HG02885 (cell line): ENCODE results near the gene ZNF624.
"Not testable (repeated sequence)": the region's sequence is repeated elsewhere in the genome, so short reads cannot be mapped to it uniquely, and the experiment has no call there.

Experiments used
- ATAC-seq: cut with Tn5 transposase; IDR thresholded peaks from one replicate; pipeline ENCODE4 v1.9.1; 2021; ENCODE audit warnings: mild to moderate bottlenecking; ENCODE audit not compliant: unreplicated experiment, poor library complexity

The ZNF624 gene

GRCh38 chr17:16653367-16654041 is at the start of gene ZNF624:
Gene ZNF624, minus strand, starts transcription at chr17:16653850.
- peak; percentile 93 for ATAC-seq

GRCh38 chr17:16697603-16698002 is 44.0 kb upstream of the ZNF624 start:
- not testable (repeated sequence) for ATAC-seq

GRCh38 chr17:16690447-16690846 is 36.8 kb upstream of the ZNF624 start:
- not testable (repeated sequence) for ATAC-seq

- not testable (repeated sequence) for ATAC-seq
Observed at GRCh38 chr17:16689731-16690281, 36.2 kb upstream of the ZNF624 start, which contains the start of gene CCDC144A. Gene CCDC144A, plus strand, starts transcription at chr17:16690241. Its CDS starts 160 bp downstream, at chr17:16690401.

- not testable (repeated sequence) for ATAC-seq
Observed at GRCh38 chr17:16687151-16687550, 33.5 kb upstream of the ZNF624 start.

GRCh38 chr17:16686019-16686418 is 32.4 kb upstream of the ZNF624 start:
- ATAC-seq: not testable (repeated sequence)

GRCh38 chr17:16683290-16684138 is 29.9 kb upstream of the ZNF624 start:
- ATAC-seq: not testable (repeated sequence)

- ATAC-seq: no peak
Observed at GRCh38 chr17:16676676-16677268, 23.1 kb upstream of the ZNF624 start.

GRCh38 chr17:16666907-16667636 is 13.4 kb upstream of the ZNF624 start:
- not testable (repeated sequence) for ATAC-seq

GRCh38 chr17:16666553-16666906 is 12.9 kb upstream of the ZNF624 start:
- not testable (repeated sequence) for ATAC-seq

GRCh38 chr17:16662936-16663335 is 9.3 kb upstream of the ZNF624 start:
- ATAC-seq: no peak

- no peak for ATAC-seq
Observed at GRCh38 chr17:16661217-16661616, 7.6 kb upstream of the ZNF624 start.

GRCh38 chr17:16652847-16653366 is 743 bp downstream of the ZNF624 start:
- no peak for ATAC-seq

- ATAC-seq: no peak
Observed at GRCh38 chr17:16652252-16652651, 1.4 kb downstream of the ZNF624 start.

- ATAC-seq: no peak
Observed at GRCh38 chr17:16649585-16649984, 4.1 kb downstream of the ZNF624 start.

GRCh38 chr17:16639438-16639837 is 14.2 kb downstream of the ZNF624 start:
- ATAC-seq: no peak

GRCh38 chr17:16623282-16623681 is 30.4 kb downstream of the ZNF624 start:
- ATAC-seq: no peak

GRCh38 chr17:16622540-16623277 is 30.9 kb downstream of the ZNF624 start:
- ATAC-seq: no peak

GRCh38 chr17:16617481-16618060 is 36.1 kb downstream of the ZNF624 start:
- no peak for ATAC-seq
